Astrocyte (in vitro differentiated cells and primary cell): ENCODE results near the gene ABCA4. TPM values are rescaled to one million over a fixed set of nuclear protein-coding genes. Genes with fewer than 3 reads are reported as not detected.
A peak's percentile ranks its signal among the peaks of the same experiment; 100 is the strongest.

ENCODE experiments used
- DNase-seq: peaks from one replicate; pipeline ENCODE4 v3.0.0-alpha.2; 2010; ENCODE audit warnings: low read depth
- FAIRE-seq: peaks from 2 replicates; lab custom pipeline; 2011; peaks lifted over from hg19 to GRCh38; lab: Jason Lieb, UNC
- H2AFZ ChIP-seq: 2 replicates; pipeline ENCODE4 v1.6.0; 2012; ENCODE audit warnings: low read depth, low read length, inconsistent platforms
- H3K27ac ChIP-seq: 2 replicates; pipeline ENCODE4 v1.5.1; 2011; ENCODE audit warnings: low read depth, low read length, inconsistent platforms
- H3K27me3 ChIP-seq: 2 replicates; pipeline ENCODE4 v1.6.0; 2011; ENCODE audit warnings: low read length, inconsistent platforms; ENCODE audit not compliant: insufficient read depth
- H3K36me3 ChIP-seq: 2 replicates; pipeline ENCODE4 v1.5.1; 2011; ENCODE audit warnings: low read length, inconsistent platforms; ENCODE audit not compliant: insufficient read depth
- H3K4me1 ChIP-seq: 2 replicates; pipeline ENCODE4 v1.5.1; 2011; ENCODE audit warnings: low read length, inconsistent platforms; ENCODE audit not compliant: insufficient read depth
- H3K4me2 ChIP-seq: 2 replicates; pipeline ENCODE4 v1.6.0; 2012; ENCODE audit warnings: low read length, inconsistent platforms
- H3K4me3 ChIP-seq: 2 replicates; pipeline ENCODE4 v1.5.1; 2011; ENCODE audit warnings: low read depth, mild to moderate bottlenecking, low read length, inconsistent platforms; ENCODE audit not compliant: insufficient read depth
- H3K79me2 ChIP-seq: 2 replicates; pipeline ENCODE4 v1.6.0; 2012; ENCODE audit warnings: mild to moderate bottlenecking, low read length, inconsistent platforms; ENCODE audit not compliant: insufficient read depth
- H3K9ac ChIP-seq: 2 replicates; pipeline ENCODE4 v1.6.0; 2012; ENCODE audit warnings: mild to moderate bottlenecking, low read length, inconsistent platforms
- H3K9me3 ChIP-seq: 2 replicates; pipeline ENCODE4 v1.5.1; 2012; ENCODE audit warnings: low read depth, mild to moderate bottlenecking, low read length, inconsistent platforms; ENCODE audit not compliant: insufficient read depth
- H4K20me1 ChIP-seq: 2 replicates; pipeline ENCODE4 v1.6.0; 2012; ENCODE audit warnings: low read length, inconsistent platforms; ENCODE audit not compliant: insufficient read depth
- H3K27ac Mint-ChIP-seq: one replicate; pipeline ENCODE4 v1.8.0; 2021; ENCODE audit warnings: mild to moderate bottlenecking, mixed read lengths; ENCODE audit not compliant: unreplicated experiment
- H3K27me3 Mint-ChIP-seq: one replicate; pipeline ENCODE4 v1.8.0; 2021; ENCODE audit warnings: low read depth, mixed read lengths; ENCODE audit not compliant: unreplicated experiment
- H3K36me3 Mint-ChIP-seq: one replicate; pipeline ENCODE4 v1.8.0; 2021; ENCODE audit warnings: low read depth, mixed read lengths; ENCODE audit not compliant: unreplicated experiment
- H3K4me1 Mint-ChIP-seq: one replicate; pipeline ENCODE4 v1.8.0; 2021; ENCODE audit warnings: low read depth, mixed read lengths; ENCODE audit not compliant: unreplicated experiment
- H3K4me3 Mint-ChIP-seq: one replicate; pipeline ENCODE4 v1.8.0; 2021; ENCODE audit warnings: mild to moderate bottlenecking, moderate library complexity, mixed read lengths; ENCODE audit not compliant: unreplicated experiment
- H3K9me3 Mint-ChIP-seq: one replicate; pipeline ENCODE4 v1.8.0; 2021; ENCODE audit warnings: mild to moderate bottlenecking, mixed read lengths; ENCODE audit not compliant: unreplicated experiment
- EZH2 ChIP-seq: IDR thresholded peaks from 2 replicates; pipeline ENCODE4 v1.6.1; 2012; ENCODE audit warnings: mild to moderate bottlenecking, low read length, inconsistent platforms; ENCODE audit not compliant: insufficient read depth
- total RNA-seq: library from RNA; stranded (reverse); gene quantifications from 2 replicates; pipeline ENCODE4 v1.2.1, GENCODE V29; 2021
- TF ChIP-seq, protein P1 (sequence below): IDR thresholded peaks from 2 replicates; pipeline ENCODE4 v1.5.1; 2011; ENCODE audit warnings: low read depth, mild to moderate bottlenecking, inconsistent platforms, low read length, moderate library complexity; ENCODE audit not compliant: insufficient read depth

Gene ABCA4
- total RNA-seq, 1 donor from 2014 or later, result 0.20 TPM

DNA sequence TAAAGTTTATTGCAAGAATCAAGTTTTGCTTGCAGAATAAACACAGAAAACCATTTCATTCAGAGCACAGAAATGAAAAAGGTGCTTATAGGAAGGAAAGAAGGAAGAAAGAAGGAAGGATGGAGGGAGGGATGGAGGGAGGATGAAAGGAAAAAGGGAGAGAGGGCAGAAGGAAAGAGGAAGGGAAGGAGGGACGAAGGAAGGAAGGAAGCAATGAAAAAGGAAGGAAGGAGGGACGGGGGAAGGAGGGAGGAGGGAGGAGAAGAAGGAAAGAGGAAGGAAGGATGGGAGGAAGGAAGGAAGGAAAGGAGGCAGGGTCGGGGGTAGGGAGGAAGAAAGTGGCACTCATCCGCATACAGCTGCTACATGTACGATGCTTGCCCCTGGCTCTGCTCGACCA is 106.9 kb downstream of the ABCA4 start:
- TF ChIP-seq, protein P1, sequence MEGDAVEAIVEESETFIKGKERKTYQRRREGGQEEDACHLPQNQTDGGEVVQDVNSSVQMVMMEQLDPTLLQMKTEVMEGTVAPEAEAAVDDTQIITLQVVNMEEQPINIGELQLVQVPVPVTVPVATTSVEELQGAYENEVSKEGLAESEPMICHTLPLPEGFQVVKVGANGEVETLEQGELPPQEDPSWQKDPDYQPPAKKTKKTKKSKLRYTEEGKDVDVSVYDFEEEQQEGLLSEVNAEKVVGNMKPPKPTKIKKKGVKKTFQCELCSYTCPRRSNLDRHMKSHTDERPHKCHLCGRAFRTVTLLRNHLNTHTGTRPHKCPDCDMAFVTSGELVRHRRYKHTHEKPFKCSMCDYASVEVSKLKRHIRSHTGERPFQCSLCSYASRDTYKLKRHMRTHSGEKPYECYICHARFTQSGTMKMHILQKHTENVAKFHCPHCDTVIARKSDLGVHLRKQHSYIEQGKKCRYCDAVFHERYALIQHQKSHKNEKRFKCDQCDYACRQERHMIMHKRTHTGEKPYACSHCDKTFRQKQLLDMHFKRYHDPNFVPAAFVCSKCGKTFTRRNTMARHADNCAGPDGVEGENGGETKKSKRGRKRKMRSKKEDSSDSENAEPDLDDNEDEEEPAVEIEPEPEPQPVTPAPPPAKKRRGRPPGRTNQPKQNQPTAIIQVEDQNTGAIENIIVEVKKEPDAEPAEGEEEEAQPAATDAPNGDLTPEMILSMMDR, result no peak
- TF ChIP-seq EZH2, result no peak
- Mint-ChIP-seq H3K27me3 (peaks cover 26% of the 10 kb centered on the region), H3K4me1 (peaks cover 19% of the 10 kb centered on the region), H3K4me3 (no peak overlapping the region), H3K9me3 (no peaks in the 10 kb centered on the region), H3K36me3 (no peaks in the 10 kb centered on the region), H3K27ac (no peak overlapping the region)
- FAIRE-seq, result no peak
- H3K36me3 ChIP-seq, result no peaks in the 10 kb centered on the region
- no peaks in the 10 kb centered on the region for H3K27me3 ChIP-seq
- H3K27ac ChIP-seq, result no peak overlapping the region
- H3K9me3 ChIP-seq, result no peaks in the 10 kb centered on the region
- H3K9ac ChIP-seq, result no peak overlapping the region
- H3K4me3 ChIP-seq, result no peak overlapping the region
- H3K4me1 ChIP-seq, result peaks cover 3% of the 10 kb centered on the region
- no peak for DNase-seq
- no peak overlapping the region for H2AFZ ChIP-seq
- no peaks in the 10 kb centered on the region for H3K79me2 ChIP-seq
- no peak overlapping the region for H3K4me2 ChIP-seq
- H4K20me1 ChIP-seq, result no peaks in the 10 kb centered on the region

DNA sequence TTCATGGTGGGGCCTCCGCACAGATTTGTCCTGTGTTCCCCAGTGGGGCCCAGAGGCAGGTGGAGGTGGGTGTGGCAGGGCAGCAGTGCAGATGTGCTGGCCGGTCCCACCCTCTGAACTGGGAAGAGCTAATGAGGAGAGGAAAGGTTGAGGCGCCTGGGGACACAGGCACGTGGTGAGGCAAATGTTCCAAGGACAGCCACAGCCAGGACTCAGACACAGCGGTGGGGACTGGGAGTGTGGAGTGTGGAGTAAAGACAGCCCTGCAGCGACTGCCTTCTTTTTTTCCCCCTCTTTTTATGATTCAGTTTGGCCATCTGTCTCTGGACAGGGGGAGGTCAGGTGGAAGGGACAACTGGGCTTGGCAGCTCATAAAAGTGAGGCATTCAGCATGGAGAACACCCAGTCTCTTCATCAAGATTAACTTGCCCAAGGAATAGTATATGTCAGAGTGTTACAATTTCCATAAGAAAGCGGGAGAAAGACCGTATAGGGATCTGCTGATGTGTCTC is 107.5 kb downstream of the ABCA4 start:
- H4K20me1 ChIP-seq, result no peaks in the 10 kb centered on the region
- no peak overlapping the region for H3K4me3 Mint-ChIP-seq
- H3K27ac ChIP-seq, result no peak overlapping the region
- no peak for DNase-seq
- no peaks in the 10 kb centered on the region for H3K36me3 ChIP-seq
- H3K9me3 Mint-ChIP-seq, result no peaks in the 10 kb centered on the region
- TF ChIP-seq, protein P1, result no peak
- no peak for TF ChIP-seq EZH2
- H3K9ac ChIP-seq, result no peak overlapping the region
- H3K27me3 Mint-ChIP-seq, result peaks cover 26% of the 10 kb centered on the region
- H3K36me3 Mint-ChIP-seq, result no peaks in the 10 kb centered on the region
- H3K27ac Mint-ChIP-seq, result no peak overlapping the region
- H3K79me2 ChIP-seq, result no peaks in the 10 kb centered on the region
- no peaks in the 10 kb centered on the region for H3K27me3 ChIP-seq
- peaks cover 4% of the 10 kb centered on the region for H3K4me1 ChIP-seq
- peaks cover 19% of the 10 kb centered on the region for H3K4me1 Mint-ChIP-seq
- no peak overlapping the region for H2AFZ ChIP-seq
- no peak overlapping the region for H3K4me2 ChIP-seq
- FAIRE-seq, result no peak
- H3K9me3 ChIP-seq, result no peaks in the 10 kb centered on the region
- H3K4me3 ChIP-seq, result no peak overlapping the region

DNA sequence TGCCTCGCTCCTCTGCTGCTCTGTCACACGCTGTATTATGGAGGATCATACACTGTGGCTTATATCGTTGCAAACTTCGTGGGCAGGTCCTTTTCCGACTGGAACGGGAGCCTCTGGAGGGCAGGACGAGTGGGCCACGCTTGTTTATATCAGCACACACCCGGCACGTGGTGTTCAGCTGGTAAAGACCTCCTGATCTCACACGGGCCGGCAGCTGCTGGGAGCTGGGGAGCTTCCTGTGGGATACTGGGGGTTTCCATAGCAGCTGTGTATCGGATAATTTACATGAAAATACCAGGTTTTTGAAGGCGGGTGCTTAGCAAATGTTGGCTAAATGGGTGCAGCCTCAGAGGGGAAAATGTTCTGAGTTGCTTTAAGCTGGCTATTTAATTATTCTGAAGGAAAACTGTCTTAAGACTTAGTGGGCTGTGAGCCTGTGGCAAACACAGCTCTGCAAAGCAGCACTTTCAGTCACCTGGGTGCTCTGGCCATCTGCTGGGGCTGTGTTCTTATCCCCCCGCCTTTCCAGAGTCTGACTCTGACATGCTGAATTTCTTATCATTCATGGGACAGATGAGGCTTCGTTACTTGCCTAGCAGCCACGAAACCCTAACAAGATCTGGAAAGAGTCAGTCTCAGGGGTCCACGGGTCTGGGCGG is 108.1 kb downstream of the ABCA4 start:
- Mint-ChIP-seq H3K36me3 (peaks cover 3% of the 10 kb centered on the region), H3K4me3 (no peak overlapping the region), H3K4me1 (peaks cover 19% of the 10 kb centered on the region), H3K9me3 (peaks cover 2% of the 10 kb centered on the region), H3K27ac (no peak overlapping the region), H3K27me3 (peaks cover 31% of the 10 kb centered on the region)
- peak overlapping the region; percentile 67 for H2AFZ ChIP-seq
- FAIRE-seq, result no peak
- no peak overlapping the region for H3K9ac ChIP-seq
- no peak overlapping the region for H3K4me2 ChIP-seq
- no peak overlapping the region for H3K27ac ChIP-seq
- no peak overlapping the region for H3K4me3 ChIP-seq
- no peaks in the 10 kb centered on the region for H4K20me1 ChIP-seq
- H3K27me3 ChIP-seq, result no peaks in the 10 kb centered on the region
- no peak for TF ChIP-seq EZH2
- TF ChIP-seq, protein P1, result no peak
- H3K79me2 ChIP-seq, result no peaks in the 10 kb centered on the region
- DNase-seq, result no peak
- peaks cover 4% of the 10 kb centered on the region for H3K4me1 ChIP-seq
- H3K9me3 ChIP-seq, result no peaks in the 10 kb centered on the region
- no peaks in the 10 kb centered on the region for H3K36me3 ChIP-seq
